VCaP (cell line): ENCODE data around the gene DNAH17.

Experiments
- H3K27ac ChIP-seq: fragments of 450-650 bp; 2 replicates; pipeline ENCODE4 v1.5.1; 2017
- CTCF ChIP-seq: fragments of 450-650 bp; conservative IDR thresholded peaks from 2 replicates; pipeline ENCODE4 v1.5.1; 2017; ENCODE audit warnings: mild to moderate bottlenecking, moderate library complexity

The DNAH17 gene

GRCh38 chr17:78548725-78549124, 28.5 kb downstream of the DNAH17 start:
- no peak overlapping the region for H3K27ac ChIP-seq

GRCh38 chr17:78547035-78547434, 30.2 kb downstream of the DNAH17 start:
- no peak overlapping the region for H3K27ac ChIP-seq
- TF ChIP-seq CTCF = no peak

More at GRCh38 chr17:78548725-78549124, 28.5 kb downstream of the DNAH17 start:
- TF ChIP-seq CTCF = no peak

- no peak for TF ChIP-seq CTCF
- no peak overlapping the region for H3K27ac ChIP-seq
Measured at GRCh38 chr17:78546476-78546875, 30.7 kb downstream of the DNAH17 start.

- TF ChIP-seq CTCF = no peak
- H3K27ac ChIP-seq = no peak overlapping the region
Measured at GRCh38 chr17:78544881-78545755, 32.1 kb downstream of the DNAH17 start.

- TF ChIP-seq CTCF = no peak
- H3K27ac ChIP-seq = no peak overlapping the region
Measured at GRCh38 chr17:78541488-78542206, 35.5 kb downstream of the DNAH17 start.

- no peak for TF ChIP-seq CTCF
- H3K27ac ChIP-seq = no peak overlapping the region
Measured at GRCh38 chr17:78539781-78540180, 37.4 kb downstream of the DNAH17 start.

- TF ChIP-seq CTCF = no peak
- no peak overlapping the region for H3K27ac ChIP-seq
Measured at GRCh38 chr17:78538033-78538776, 39.0 kb downstream of the DNAH17 start.
